DND-41 (cell line): ENCODE results near the gene CLEC9A.

Experiments
- EZH2 ChIP-seq: IDR thresholded peaks from 3 replicates; pipeline ENCODE4 v1.6.1; 2012; ENCODE audit warnings: borderline replicate concordance, low read depth, mild to moderate bottlenecking, moderate library complexity, low read length, inconsistent platforms; ENCODE audit not compliant: severe bottlenecking
- TF ChIP-seq, protein P1 (sequence below): IDR thresholded peaks from 2 replicates; pipeline ENCODE4 v1.5.1; 2012; ENCODE audit warnings: borderline replicate concordance, low read length, moderate library complexity, mild to moderate bottlenecking; ENCODE audit not compliant: poor library complexity, severe bottlenecking; ENCODE audit errors: extremely low read depth

DNA sequence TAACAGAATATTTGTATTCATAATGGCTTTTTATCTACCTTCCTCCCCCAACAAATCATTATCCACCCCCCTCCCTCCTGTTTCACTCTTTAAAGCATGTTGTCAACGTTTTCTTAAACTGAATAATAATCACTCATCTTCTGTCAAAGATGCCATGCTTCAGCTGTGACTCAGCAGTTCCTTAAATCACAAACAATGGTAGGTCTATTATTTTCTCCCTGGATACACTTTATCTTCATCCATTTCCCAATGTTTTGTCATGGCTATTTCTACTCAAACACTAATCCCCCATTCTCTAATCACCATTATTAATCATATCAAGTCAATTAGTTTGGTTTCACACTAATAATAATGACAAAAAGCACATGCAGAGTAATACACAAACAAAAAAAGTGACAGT is 13.6 kb upstream of the CLEC9A start:
- TF ChIP-seq, protein P1, sequence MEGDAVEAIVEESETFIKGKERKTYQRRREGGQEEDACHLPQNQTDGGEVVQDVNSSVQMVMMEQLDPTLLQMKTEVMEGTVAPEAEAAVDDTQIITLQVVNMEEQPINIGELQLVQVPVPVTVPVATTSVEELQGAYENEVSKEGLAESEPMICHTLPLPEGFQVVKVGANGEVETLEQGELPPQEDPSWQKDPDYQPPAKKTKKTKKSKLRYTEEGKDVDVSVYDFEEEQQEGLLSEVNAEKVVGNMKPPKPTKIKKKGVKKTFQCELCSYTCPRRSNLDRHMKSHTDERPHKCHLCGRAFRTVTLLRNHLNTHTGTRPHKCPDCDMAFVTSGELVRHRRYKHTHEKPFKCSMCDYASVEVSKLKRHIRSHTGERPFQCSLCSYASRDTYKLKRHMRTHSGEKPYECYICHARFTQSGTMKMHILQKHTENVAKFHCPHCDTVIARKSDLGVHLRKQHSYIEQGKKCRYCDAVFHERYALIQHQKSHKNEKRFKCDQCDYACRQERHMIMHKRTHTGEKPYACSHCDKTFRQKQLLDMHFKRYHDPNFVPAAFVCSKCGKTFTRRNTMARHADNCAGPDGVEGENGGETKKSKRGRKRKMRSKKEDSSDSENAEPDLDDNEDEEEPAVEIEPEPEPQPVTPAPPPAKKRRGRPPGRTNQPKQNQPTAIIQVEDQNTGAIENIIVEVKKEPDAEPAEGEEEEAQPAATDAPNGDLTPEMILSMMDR = no peak
- TF ChIP-seq EZH2 = no peak
